NCI-H1694 treated with DMSO at 0.1 percent for 48 hours (cell line): ENCODE results near the gene AHNAK.
"Not testable (repeated sequence)": the region's sequence is repeated elsewhere in the genome, so short reads cannot be mapped to it uniquely, and the experiment has no call there.

ENCODE experiments used
- DNase-seq: peaks from one replicate; lab custom pipeline; 2025; lab: John Stamatoyannopoulos, UW

Gene AHNAK

DNA sequence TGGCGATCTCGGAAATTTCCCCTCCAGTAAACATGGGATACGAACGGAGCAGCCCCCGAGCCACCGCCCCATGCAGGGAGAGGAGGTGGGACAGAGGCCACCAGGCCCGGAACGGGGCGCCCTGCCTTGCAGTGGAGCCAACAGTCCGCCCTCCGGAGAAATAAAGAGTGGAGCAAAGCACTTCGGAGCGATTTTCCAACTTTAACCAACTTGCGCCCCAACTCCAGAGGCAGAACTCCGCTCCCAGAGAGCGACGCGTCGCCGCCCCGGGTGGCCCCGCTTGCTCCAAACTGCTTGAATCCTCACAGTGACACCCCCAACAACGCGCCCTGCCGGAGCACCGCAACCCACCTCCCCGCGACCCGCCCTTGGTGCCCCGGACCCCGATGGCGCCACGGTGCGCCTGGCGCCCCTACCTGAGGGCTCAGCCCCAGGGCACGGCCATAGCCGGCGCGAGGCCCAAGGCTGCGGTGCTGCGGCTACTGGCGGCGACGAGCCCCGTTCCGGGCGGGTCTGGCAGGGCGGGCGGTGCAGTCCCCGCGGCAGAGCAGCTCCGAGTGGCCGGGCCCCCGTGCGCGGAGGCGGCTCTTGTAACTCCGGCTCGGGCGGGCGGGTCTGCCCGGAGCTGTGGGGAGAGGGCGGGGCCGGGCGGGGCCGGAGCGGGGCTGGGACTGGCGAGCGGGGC is at the start of gene AHNAK:
Gene AHNAK (minus strand): TSS at position 563 of the 685 bp plus-strand sequence. CDS start 10,708 bp downstream, outside the sequence.
- no peak for DNase-seq

DNA sequence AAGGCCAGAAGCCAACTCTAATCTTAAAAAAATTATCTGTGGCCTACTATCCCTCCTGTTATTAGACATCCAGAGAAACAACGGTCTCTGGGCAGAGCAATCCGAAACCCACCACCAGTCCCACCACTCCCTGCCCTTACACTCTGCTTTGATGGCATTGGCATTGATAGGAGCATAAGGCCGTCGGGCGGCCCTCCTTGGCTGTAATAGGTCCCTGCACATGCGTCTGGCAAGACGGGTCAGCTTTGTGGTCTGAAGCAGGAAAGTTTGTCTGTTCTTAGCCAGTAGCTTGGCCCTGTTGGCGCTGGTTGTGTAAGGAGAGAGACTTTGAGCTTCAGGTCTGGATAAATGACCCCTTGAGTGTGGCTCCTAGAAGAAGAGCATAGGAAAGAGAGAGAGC is 48.5 kb upstream of the AHNAK start:
- no peak for DNase-seq

GRCh38 chr11:62593434-62594044 is 46.9 kb upstream of the AHNAK start:
- peak; percentile 28 for DNase-seq

DNA sequence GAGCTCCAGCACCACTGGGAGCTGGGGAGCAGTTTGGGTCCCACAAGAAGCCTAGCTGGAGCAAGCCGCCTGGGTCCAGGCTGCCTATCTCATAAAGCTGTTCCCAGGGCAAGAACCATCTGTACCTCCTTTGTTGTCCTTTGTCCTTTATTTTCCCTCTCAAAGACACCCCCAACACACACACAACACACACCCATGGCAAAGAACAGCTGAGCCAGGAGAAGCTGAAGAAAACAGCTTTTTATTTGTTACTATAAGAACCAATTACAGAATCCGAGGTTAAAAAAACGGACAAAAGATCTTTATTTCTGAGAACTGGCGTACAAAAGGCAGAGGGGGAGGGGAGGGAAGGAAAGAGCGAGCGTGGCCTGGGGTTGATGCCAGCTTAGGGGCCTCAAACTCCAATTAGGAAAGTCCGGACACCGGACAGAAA is 46.4 kb upstream of the AHNAK start:
- DNase-seq: no peak

- DNase-seq: no peak
Measured at GRCh38 chr11:62592146-62592815, 45.7 kb upstream of the AHNAK start.

- peak; percentile 98 for DNase-seq
Measured at GRCh38 chr11:62591448-62592145, 45.0 kb upstream of the AHNAK start, which contains the start of gene TUT1. Gene TUT1, minus strand, starts transcription at chr11:62591523. Its CDS starts 38 bp downstream, at chr11:62591485.

GRCh38 chr11:62588966-62589637 is 42.5 kb upstream of the AHNAK start:
- DNase-seq: no peak

DNA sequence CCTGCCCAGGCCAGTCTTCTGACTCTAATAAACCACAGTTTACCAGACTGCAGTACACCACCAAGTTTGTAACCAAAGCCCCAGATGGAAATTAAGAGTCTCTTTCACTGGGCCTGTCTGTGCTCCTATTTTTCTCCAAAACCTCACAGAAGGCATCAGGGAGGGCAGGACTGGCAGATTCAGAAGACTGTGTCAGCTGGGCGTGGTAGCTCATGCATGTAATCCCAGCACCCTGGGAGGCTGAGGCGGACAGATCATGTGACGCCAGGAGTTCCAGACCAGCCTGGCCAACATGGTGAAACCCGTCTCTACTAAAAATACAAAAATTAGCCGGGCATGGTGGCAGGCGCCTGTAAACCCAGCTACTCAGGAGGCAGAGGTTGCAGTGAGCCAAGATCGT is 38.8 kb upstream of the AHNAK start:
- DNase-seq: not testable (repeated sequence)

- DNase-seq: not testable (repeated sequence)
Measured at GRCh38 chr11:62581735-62582134, 35.1 kb upstream of the AHNAK start.

DNA sequence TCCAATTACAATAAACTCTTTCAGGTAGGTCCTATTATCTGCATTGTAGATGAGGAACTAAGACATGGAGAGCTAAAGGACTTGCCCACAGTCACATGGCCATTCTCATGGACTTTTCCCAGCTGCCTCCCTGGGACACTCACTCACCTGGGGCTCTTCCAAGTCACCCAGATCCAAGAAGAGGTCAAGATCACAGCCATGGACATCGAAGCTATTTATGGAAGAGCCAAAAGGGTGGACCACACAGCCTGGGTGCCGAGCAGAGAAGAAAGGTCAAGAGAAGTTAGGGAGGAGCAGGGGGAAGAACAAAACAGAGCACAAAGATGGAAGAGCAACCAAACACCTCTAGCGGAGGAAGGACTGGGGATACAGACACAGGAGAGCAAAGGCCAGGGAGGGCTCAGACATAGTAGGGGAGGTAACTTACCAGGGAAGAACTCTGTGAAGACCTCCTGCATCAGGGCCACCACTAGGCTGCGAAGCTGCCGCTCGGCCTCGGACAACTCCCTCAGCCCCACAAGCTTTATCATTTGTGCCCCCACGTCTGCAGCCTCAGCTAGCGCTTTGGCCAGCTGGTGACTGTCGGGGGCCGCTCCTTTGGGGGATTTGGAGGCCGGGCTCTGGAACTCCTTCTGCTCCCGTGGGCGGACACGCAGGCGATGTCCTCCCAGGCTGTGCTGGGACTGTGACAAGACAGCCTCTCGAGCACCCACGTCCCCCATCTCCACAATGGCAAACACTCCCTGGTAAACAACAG is 34.5 kb upstream of the AHNAK start:
- no peak for DNase-seq

GRCh38 chr11:62579252-62579651 is 32.6 kb upstream of the AHNAK start:
- no peak for DNase-seq

- DNase-seq: no peak
Measured at GRCh38 chr11:62578541-62578940, 31.9 kb upstream of the AHNAK start.

DNA sequence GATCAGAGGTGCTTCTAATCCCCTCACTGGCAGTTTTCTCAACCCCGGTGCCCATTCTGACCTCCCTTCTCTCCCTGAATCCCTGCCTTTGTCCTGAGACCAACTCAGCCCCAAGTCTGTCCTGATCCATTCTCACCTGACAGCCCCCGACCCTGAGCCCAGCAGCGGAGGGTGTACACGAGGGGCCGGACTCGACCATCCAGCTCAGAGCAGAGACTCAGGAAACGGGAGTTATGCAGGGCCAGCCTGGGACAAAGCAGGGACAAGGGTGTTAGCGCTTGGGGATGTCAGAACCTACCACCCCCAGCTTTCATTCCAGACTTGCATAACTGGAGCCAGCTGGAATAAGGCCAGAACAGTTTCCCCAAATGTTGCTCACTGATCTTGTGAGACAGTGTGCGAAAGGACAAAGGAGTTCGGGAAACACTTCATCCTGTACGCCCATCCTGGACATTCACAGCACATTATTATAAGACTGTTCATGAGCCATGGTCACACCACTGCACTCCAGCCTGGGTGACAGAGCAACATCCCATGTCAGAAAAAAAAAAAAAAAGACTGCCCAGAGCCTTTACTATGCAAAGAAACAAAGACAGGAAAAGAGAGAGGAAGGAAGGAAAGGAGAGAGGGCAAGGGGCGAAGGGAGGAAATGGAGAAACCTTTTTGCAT is 30.6 kb upstream of the AHNAK start:
- DNase-seq: no peak

- no peak for DNase-seq
Measured at GRCh38 chr11:62575837-62576236, 29.2 kb upstream of the AHNAK start.

DNA sequence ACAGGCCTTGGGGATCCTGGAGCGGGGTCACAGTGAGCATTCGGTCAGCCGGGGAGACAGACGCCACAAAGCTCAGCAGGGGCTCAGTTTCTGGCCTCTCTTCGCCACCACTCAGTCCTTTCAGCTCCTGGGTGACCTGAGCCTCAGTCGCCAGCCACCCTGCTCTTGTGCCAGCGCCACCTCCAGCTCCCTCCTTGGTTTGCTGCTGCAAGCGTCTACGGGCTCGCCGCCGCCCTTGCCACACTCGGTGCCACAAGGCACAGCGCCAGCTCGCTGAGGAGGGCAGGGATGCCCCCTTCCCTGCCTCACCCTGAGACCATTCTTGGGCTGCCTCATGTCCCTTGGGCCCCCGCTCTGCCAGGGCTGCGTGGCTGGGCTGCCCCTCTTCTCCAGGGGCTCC is 28.6 kb upstream of the AHNAK start:
- no peak for DNase-seq

GRCh38 chr11:62574363-62575071 is 27.9 kb upstream of the AHNAK start:
- DNase-seq: no peak

GRCh38 chr11:62573592-62574362 is 27.2 kb upstream of the AHNAK start, which contains the start of gene EEF1G:
Gene EEF1G, minus strand, starts transcription at chr11:62573891. Its CDS starts 49 bp downstream, at chr11:62573842.
- DNase-seq: peak; percentile 98

DNA sequence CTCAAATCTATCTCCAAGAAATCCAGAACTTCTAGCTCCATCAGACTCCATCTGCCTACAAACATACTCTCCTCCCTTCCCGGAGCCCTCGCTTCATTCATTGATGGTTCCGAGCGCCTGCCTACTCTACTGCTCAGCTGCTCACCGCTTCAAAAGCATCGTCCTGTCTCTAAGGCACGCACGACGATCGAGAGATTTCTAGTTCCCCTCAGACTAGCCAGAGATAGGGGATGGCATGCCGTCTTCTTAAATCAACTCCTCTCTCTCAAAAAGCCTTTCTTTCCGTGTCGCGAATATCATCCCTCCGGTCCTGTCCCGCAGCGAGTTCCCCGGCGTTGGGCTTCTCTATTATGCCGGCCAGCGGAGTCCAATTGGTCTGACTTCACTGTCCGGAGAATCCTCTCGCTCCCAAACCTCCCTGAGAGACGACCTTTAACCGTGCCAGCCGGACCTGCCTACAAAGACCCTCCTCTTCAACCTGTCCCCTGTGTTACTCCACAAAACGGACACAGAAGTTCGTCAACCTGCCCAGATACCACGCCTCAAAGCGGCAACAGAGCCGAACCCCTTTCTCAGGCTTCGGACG is 26.5 kb upstream of the AHNAK start:
- no peak for DNase-seq

GRCh38 chr11:62572431-62572830 is 25.8 kb upstream of the AHNAK start:
- DNase-seq: no peak
